IMR-90 (cell line): ENCODE data around the gene C1QL2. TPM values are rescaled to one million over a fixed set of nuclear protein-coding genes. Genes with fewer than 3 reads are reported as not detected.

ENCODE experiments used
- ATAC-seq: fragments of 200-7000 bp; cut with Tn5 transposase; 2 replicates; pipeline ENCODE4 v1.9.1; 2020; ENCODE audit warnings: low read depth, mild to moderate bottlenecking, moderate library complexity
- BruUV-seq: library from RNA; stranded (reverse); fragments of 400-500 nt; replicated peaks from 2 replicates; lab custom pipeline; 2021; lab: Mats Ljungman, UMichigan
- CTCF ChIA-PET: fragments of 300-600 bp; formaldehyde crosslinking; extraction: SDS; loops from one replicate; lab custom pipeline; 2021; ENCODE audit warnings: antibody characterized with exemption; lab: Yijun Ruan, JAX
- POLR2A ChIA-PET: fragments of 300-600 bp; sonication (Branson Sonifier 250); formaldehyde crosslinking; loops from one replicate; lab custom pipeline; 2022; ENCODE audit warnings: antibody characterized with exemption; ENCODE audit not compliant: unreplicated experiment; lab: Charles Lee
- DNase-seq: peaks from one replicate; pipeline ENCODE4 v3.0.0; 2013
- H2AFZ ChIP-seq: replicated peaks from 2 replicates; pipeline ENCODE3; 2013; ENCODE audit warnings: low read length, mild to moderate bottlenecking; ENCODE audit not compliant: poor library complexity
- H2AK5ac ChIP-seq: 2 replicates; pipeline ENCODE4 v1.6.1; 2013; ENCODE audit warnings: low read depth, low read length, inconsistent platforms
- H2AK9ac ChIP-seq: replicated peaks from 2 replicates; pipeline ENCODE3; 2013; ENCODE audit warnings: mild to moderate bottlenecking, low read depth, low read length, moderate library complexity; ENCODE audit not compliant: poor library complexity
- H2BK120ac ChIP-seq: 2 replicates; pipeline ENCODE4 v1.6.1; 2013; ENCODE audit warnings: low read depth, low read length, inconsistent platforms
- H2BK15ac ChIP-seq: 3 replicates; pipeline ENCODE4 v1.6.1; 2013; ENCODE audit warnings: low read depth, low read length, inconsistent platforms
- H2BK20ac ChIP-seq: 2 replicates; pipeline ENCODE4 v1.6.1; 2013; ENCODE audit warnings: low read depth, mild to moderate bottlenecking, inconsistent platforms, low read length, moderate library complexity
- H2BK5ac ChIP-seq: 2 replicates; pipeline ENCODE4 v1.6.1; 2013; ENCODE audit warnings: mild to moderate bottlenecking, low read depth, low read length, inconsistent platforms; ENCODE audit not compliant: poor library complexity, severe bottlenecking
- H3K14ac ChIP-seq: replicated peaks from 2 replicates; pipeline ENCODE4 v1.6.1; 2013; ENCODE audit warnings: low read depth, low read length, inconsistent platforms
- H3K18ac ChIP-seq: 2 replicates; pipeline ENCODE4 v1.6.1; 2013; ENCODE audit warnings: low read depth, low read length, control low read depth
- H3K23ac ChIP-seq: 2 replicates; pipeline ENCODE4 v1.6.1; 2013; ENCODE audit warnings: low read depth, low read length, inconsistent platforms
- H3K27ac ChIP-seq: 2 replicates; pipeline ENCODE4 v1.5.1; 2013; ENCODE audit warnings: mild to moderate bottlenecking, control low read depth, low read length; ENCODE audit not compliant: insufficient read depth
- H3K27me3 ChIP-seq: 2 replicates; pipeline ENCODE4 v1.6.1; 2013; ENCODE audit warnings: low read length; ENCODE audit not compliant: control insufficient read depth, insufficient read depth
- H3K36me3 ChIP-seq: 2 replicates; pipeline ENCODE4 v1.6.1; 2013; ENCODE audit warnings: low read length, mixed read lengths; ENCODE audit not compliant: control insufficient read depth, insufficient read depth
- H3K4ac ChIP-seq: 2 replicates; pipeline ENCODE4 v1.6.1; 2013; ENCODE audit warnings: low read depth, low read length, inconsistent platforms
- H3K4me1 ChIP-seq: 2 replicates; pipeline ENCODE4 v1.6.1; 2013; ENCODE audit warnings: low read length, mixed read lengths; ENCODE audit not compliant: control insufficient read depth, insufficient read depth
- H3K4me2 ChIP-seq: 2 replicates; pipeline ENCODE4 v1.6.1; 2013; ENCODE audit warnings: low read depth, mild to moderate bottlenecking, control low read depth, low read length, moderate library complexity
- H3K4me3 ChIP-seq: 2 replicates; pipeline ENCODE4 v1.5.1; 2013; ENCODE audit warnings: low read depth, mild to moderate bottlenecking, control low read depth, low read length, moderate library complexity; ENCODE audit not compliant: insufficient read depth
- H3K56ac ChIP-seq: 2 replicates; pipeline ENCODE4 v1.6.1; 2013; ENCODE audit warnings: low read length, inconsistent platforms; ENCODE audit not compliant: insufficient read depth; ENCODE audit errors: extremely low read depth
- H3K79me1 ChIP-seq, 2 experiments: 2 replicates each; pipeline ENCODE4 v1.6.1; 2013; ENCODE audit warnings: low read length in 2 of 2, inconsistent platforms in 1 of 2, low read depth in 1 of 2
- H3K9ac ChIP-seq: 2 replicates; pipeline ENCODE4 v1.6.1; 2013; ENCODE audit warnings: low read depth, low read length, control low read depth
- H3K9me1 ChIP-seq: 2 replicates; pipeline ENCODE4 v1.6.1; 2013; ENCODE audit warnings: low read length, inconsistent platforms; ENCODE audit not compliant: insufficient read depth
- H3K9me3 ChIP-seq: 2 replicates; pipeline ENCODE4 v1.6.1; 2013; ENCODE audit warnings: low read length; ENCODE audit not compliant: control insufficient read depth, insufficient read depth
- H4K20me1 ChIP-seq: 2 replicates; pipeline ENCODE4 v1.6.1; 2013; ENCODE audit warnings: low read length, inconsistent platforms; ENCODE audit not compliant: insufficient read depth
- H4K5ac ChIP-seq: 2 replicates; pipeline ENCODE4 v1.6.1; 2013; ENCODE audit warnings: mild to moderate bottlenecking, low read depth, low read length, control low read depth
- H4K8ac ChIP-seq, 2 experiments: 2 replicates each; pipeline ENCODE4 v1.6.1; 2013; ENCODE audit warnings: low read depth in 2 of 2, low read length in 2 of 2, control low read depth in 1 of 2, inconsistent platforms in 1 of 2
- H4K91ac ChIP-seq: 2 replicates; pipeline ENCODE4 v1.6.1; 2013; ENCODE audit warnings: low read depth, low read length, inconsistent platforms; ENCODE audit not compliant: insufficient read depth
- CHD1 ChIP-seq: IDR thresholded peaks from 2 replicates; pipeline ENCODE4 v1.6.1; 2012; ENCODE audit warnings: low read depth, low read length, improper control_type of control experiment
- CTCF ChIP-seq: conservative IDR thresholded peaks from 2 replicates; pipeline ENCODE4 v1.5.1; 2012; ENCODE audit warnings: mild to moderate bottlenecking, low read depth, low read length, improper control_type of control experiment
- MAFK ChIP-seq: IDR thresholded peaks from 2 replicates; pipeline ENCODE4 v1.6.1; 2012; ENCODE audit warnings: low read depth, low read length, improper control_type of control experiment
- MAZ ChIP-seq: IDR thresholded peaks from 2 replicates; pipeline ENCODE4 v1.6.1; 2012; ENCODE audit warnings: low read depth, mild to moderate bottlenecking, low read length, improper control_type of control experiment, moderate library complexity, borderline replicate concordance
- RCOR1 ChIP-seq: IDR thresholded peaks from 2 replicates; pipeline ENCODE4 v1.6.1; 2012; ENCODE audit warnings: mild to moderate bottlenecking, low read length, improper control_type of control experiment; ENCODE audit not compliant: insufficient replicate concordance
- USF2 ChIP-seq: fragments of 150-350 bp; IDR thresholded peaks from 2 replicates; pipeline ENCODE4 v1.6.1; 2017; ENCODE audit warnings: mild to moderate bottlenecking, antibody characterized with exemption, low read length, low read depth
- WGBS, 2 experiments: methylation state at CpG; one replicate each; pipeline versions ENCODE4 v1.1.5 to v1.1.7; 2013; ENCODE audit warnings: missing lambda C conversion rate in 2 of 2; ENCODE audit not compliant: insufficient read length in 1 of 2; ENCODE audit errors: extremely low coverage in 2 of 2; 5-methylcytosine and 5-hydroxymethylcytosine counted together
- dilution Hi-C: fragments of 300-500 bp; cut with HindIII; formaldehyde crosslinking; loops from one replicate; pipeline ENCODE4 v1.14.3; 2018; ENCODE audit warnings: low sequenced_read_pairs; ENCODE audit not compliant: unreplicated experiment
- in situ Hi-C: fragments of 300-500 bp; cut with MboI; formaldehyde crosslinking; loops from 3 replicates; pipeline ENCODE4 v1.14.3; 2019; ENCODE audit warnings: low sequenced_read_pairs, inconsistent platforms, mixed read lengths
- intact Hi-C: fragments of 100-400 bp; cut with micrococcal nuclease; formaldehyde crosslinking; loops from 2 replicates; pipeline ENCODE4 v1.10.0; 2022
- polyA plus RNA-seq, 3 experiments: library from polyadenylated mRNA; depleted of rRNA; stranded (reverse); fragments of >200 nt; gene quantifications; 2 replicates each; pipeline ENCODE4 v1.2.3, GENCODE V29; 2012; ENCODE audit warnings: low replicate concordance in 1 of 3
- total RNA-seq: library from RNA; depleted of rRNA; stranded (reverse); fragments of >200 nt; gene quantifications from 2 replicates; pipeline ENCODE4 v1.2.3, GENCODE V29; 2012
- TF ChIP-seq, protein P1 (sequence below): fragments of 150-350 bp; IDR thresholded peaks from 2 replicates; pipeline ENCODE4 v1.6.1; 2016; ENCODE audit warnings: low read depth, mild to moderate bottlenecking, low read length, moderate library complexity, borderline replicate concordance

Gene C1QL2
- total and polyA plus RNA-seq, 2 of the 4 experiments (the other 2 are of a cell fraction), result not detected

GRCh38 chr2:119196301-119197125, 38.0 kb upstream of the C1QL2 start (continued):
- TF ChIP-seq RCOR1 (no peak), CHD1 (no peak)

- in situ Hi-C loops, result no loop called here
Observed at GRCh38 chr2:119195887-119196286, 37.3 kb upstream of the C1QL2 start.

More at GRCh38 chr2:119195887-119196286, 37.3 kb upstream of the C1QL2 start:
- H3K4me3 ChIP-seq, result no peak overlapping the region
- H3K27me3 ChIP-seq, result peaks cover 14% of the 10 kb centered on the region
- no peak overlapping the region for H4K5ac ChIP-seq
- no peak overlapping the region for H2AK9ac ChIP-seq
- TF ChIP-seq, protein P1, sequence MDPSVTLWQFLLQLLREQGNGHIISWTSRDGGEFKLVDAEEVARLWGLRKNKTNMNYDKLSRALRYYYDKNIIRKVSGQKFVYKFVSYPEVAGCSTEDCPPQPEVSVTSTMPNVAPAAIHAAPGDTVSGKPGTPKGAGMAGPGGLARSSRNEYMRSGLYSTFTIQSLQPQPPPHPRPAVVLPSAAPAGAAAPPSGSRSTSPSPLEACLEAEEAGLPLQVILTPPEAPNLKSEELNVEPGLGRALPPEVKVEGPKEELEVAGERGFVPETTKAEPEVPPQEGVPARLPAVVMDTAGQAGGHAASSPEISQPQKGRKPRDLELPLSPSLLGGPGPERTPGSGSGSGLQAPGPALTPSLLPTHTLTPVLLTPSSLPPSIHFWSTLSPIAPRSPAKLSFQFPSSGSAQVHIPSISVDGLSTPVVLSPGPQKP, result no peak
- TF ChIP-seq RCOR1, result no peak
- no peak for TF ChIP-seq CHD1
- TF ChIP-seq USF2, result no peak
- TF ChIP-seq CTCF, result no peak
- no peak for TF ChIP-seq MAZ
- TF ChIP-seq MAFK, result no peak
- H3K4ac ChIP-seq, result no peak overlapping the region
- H3K79me1 ChIP-seq, result no peaks in the 10 kb centered on the region
- no peaks in the 10 kb centered on the region for H3K36me3 ChIP-seq
- ATAC-seq (no peak), DNase-seq (no peak)
- dilution Hi-C loops (no loop called here), intact Hi-C loops (no loop called here)
- POLR2A ChIA-PET, result no interaction called here
- H3K27ac ChIP-seq, result no peak overlapping the region
- CTCF ChIA-PET, result no interaction called here
- no peak overlapping the region for H3K56ac ChIP-seq
- no peaks in the 10 kb centered on the region for H3K9me1 ChIP-seq
- no peak overlapping the region for H2BK120ac ChIP-seq
- no peak overlapping the region for H2AFZ ChIP-seq
- no peak overlapping the region for H3K14ac ChIP-seq
- no peak overlapping the region for H4K8ac ChIP-seq
- no peak overlapping the region for H2BK5ac ChIP-seq
- H2AK5ac ChIP-seq, result no peak overlapping the region
- no peak overlapping the region for H3K9ac ChIP-seq
- H3K4me1 ChIP-seq, result peaks cover 18% of the 10 kb centered on the region
- no peak overlapping the region for H3K4me2 ChIP-seq
- BruUV-seq, result no TSS peak
- H3K23ac ChIP-seq, result no peak overlapping the region
- no peak overlapping the region for H3K18ac ChIP-seq
- 27% methylated on average over 2 of the region's 2 CpGs; no CpG with 5 or more reads in 1 of the 2 experiments for WGBS, 2 experiments
- no peak overlapping the region for H2BK20ac ChIP-seq
- H2BK15ac ChIP-seq, result no peak overlapping the region
- no peaks in the 10 kb centered on the region for H4K20me1 ChIP-seq
- H4K91ac ChIP-seq, result no peak overlapping the region
- no peaks in the 10 kb centered on the region for H3K9me3 ChIP-seq
